Liver (tissue), 9 donors: ENCODE results near the gene TDRD7. TPM values are rescaled to one million over a fixed set of nuclear protein-coding genes. Genes with fewer than 3 reads are reported as not detected.

Experiments used
- DNase-seq: peaks from one replicate; pipeline ENCODE4 v3.0.0-alpha.2; 2017; ENCODE audit warnings: low spot score
- H3K27ac ChIP-seq, 2 donors: one replicate each; pipeline ENCODE4 v1.7.0; 2013; ENCODE audit warnings: inconsistent platforms in 2 of 2, low read length in 2 of 2, control low read depth in 1 of 2, low read depth in 1 of 2, mild to moderate bottlenecking in 1 of 2
- H3K27me3 ChIP-seq, 4 donors: one replicate each; pipeline versions ENCODE4 v1.6.1 to v1.7.0; 2013; ENCODE audit warnings: low read length in 3 of 4, inconsistent platforms in 1 of 4, mild to moderate bottlenecking in 1 of 4, moderate library complexity in 1 of 4; ENCODE audit not compliant: control insufficient read depth in 4 of 4, insufficient read depth in 4 of 4
- H3K36me3 ChIP-seq, 4 donors: one replicate each; pipeline versions ENCODE4 v1.6.1 to v1.7.0; 2013; ENCODE audit warnings: low read length in 3 of 4, mild to moderate bottlenecking in 3 of 4, low read depth in 1 of 4, moderate library complexity in 1 of 4; ENCODE audit not compliant: control insufficient read depth in 4 of 4, insufficient read depth in 3 of 4
- H3K4me1 ChIP-seq, 4 donors: one replicate each; pipeline versions ENCODE4 v1.6.1 to v1.7.0; 2013; ENCODE audit warnings: low read length in 3 of 4, mild to moderate bottlenecking in 3 of 4, moderate library complexity in 1 of 4; ENCODE audit not compliant: control insufficient read depth in 4 of 4, insufficient read depth in 4 of 4
- H3K4me3 ChIP-seq, 3 donors: one replicate each; pipeline versions ENCODE4 v1.6.1 to v1.7.0; 2013; ENCODE audit warnings: low read length in 3 of 3, control low read depth in 1 of 3, low read depth in 1 of 3, mild to moderate bottlenecking in 1 of 3
- H3K9ac ChIP-seq, 2 donors: one replicate each; pipeline ENCODE4 v1.7.0; 2013; ENCODE audit warnings: low read length in 2 of 2, mild to moderate bottlenecking in 2 of 2, moderate library complexity in 2 of 2, control low read depth in 1 of 2, low read depth in 1 of 2
- H3K9me3 ChIP-seq, 4 donors: one replicate each; pipeline versions ENCODE4 v1.6.1 to v1.7.0; 2013; ENCODE audit warnings: low read length in 3 of 4; ENCODE audit not compliant: control insufficient read depth in 4 of 4
- ATF3 ChIP-seq: IDR thresholded peaks from 2 replicates; pipeline ENCODE4 v1.6.1; 2016; ENCODE audit warnings: antibody characterized with exemption
- CTCF ChIP-seq: fragments of 150-350 bp; IDR thresholded peaks from 2 replicates; pipeline ENCODE4 v1.5.1; 2017; ENCODE audit warnings: improper control_type of control experiment, low read depth, low read length; ENCODE audit not compliant: missing input control
- EGR1 ChIP-seq, 2 donors: IDR thresholded peaks; 2 replicates each; pipeline ENCODE4 v1.6.1; 2016 to 2018; ENCODE audit warnings: antibody characterized with exemption in 2 of 2, low read depth in 2 of 2
- FOXA1 ChIP-seq: IDR thresholded peaks from 2 replicates; pipeline ENCODE4 v1.6.1; 2016; ENCODE audit warnings: antibody characterized with exemption
- FOXA2 ChIP-seq: IDR thresholded peaks from 2 replicates; pipeline ENCODE4 v1.6.1; 2016; ENCODE audit warnings: antibody characterized with exemption
- GABPA ChIP-seq, 2 donors: IDR thresholded peaks in 1 of 2; conservative IDR thresholded peaks in 1 of 2; 2 replicates each; pipeline ENCODE4 v1.6.1; 2016; ENCODE audit warnings: antibody characterized with exemption in 2 of 2, mild to moderate bottlenecking in 1 of 2, moderate library complexity in 1 of 2
- HNF4A ChIP-seq, 2 donors: conservative IDR thresholded peaks; 2 replicates each; pipeline ENCODE4 v1.6.1; 2016; ENCODE audit warnings: antibody characterized with exemption in 2 of 2, mild to moderate bottlenecking in 2 of 2
- HNF4G ChIP-seq: IDR thresholded peaks from 2 replicates; pipeline ENCODE4 v1.6.1; 2016; ENCODE audit warnings: antibody characterized with exemption
- JUND ChIP-seq, 2 donors: IDR thresholded peaks; 2 replicates each; pipeline ENCODE4 v1.6.1; 2016; ENCODE audit warnings: antibody characterized with exemption in 2 of 2
- MAX ChIP-seq: IDR thresholded peaks from 2 replicates; pipeline ENCODE4 v1.6.1; 2016; ENCODE audit warnings: antibody characterized with exemption
- NR2F2 ChIP-seq: IDR thresholded peaks from 2 replicates; pipeline ENCODE4 v1.6.1; 2016; ENCODE audit warnings: antibody characterized with exemption
- RAD21 ChIP-seq, 2 donors: IDR thresholded peaks; 2 replicates each; pipeline ENCODE4 v1.6.1; 2016; ENCODE audit warnings: antibody characterized with exemption in 2 of 2, mild to moderate bottlenecking in 2 of 2
- REST ChIP-seq: IDR thresholded peaks from 2 replicates; pipeline ENCODE4 v1.6.1; 2016; ENCODE audit warnings: antibody characterized with exemption, mild to moderate bottlenecking
- RXRA ChIP-seq, 2 donors: IDR thresholded peaks; 2 replicates each; pipeline ENCODE4 v1.6.1; 2017 to 2018; ENCODE audit warnings: antibody characterized with exemption in 2 of 2, mild to moderate bottlenecking in 1 of 2
- SP1 ChIP-seq: IDR thresholded peaks from 2 replicates; pipeline ENCODE4 v1.6.1; 2018; ENCODE audit warnings: antibody characterized with exemption, mild to moderate bottlenecking
- TAF1 ChIP-seq: conservative IDR thresholded peaks from 2 replicates; pipeline ENCODE4 v1.6.1; 2016; ENCODE audit warnings: antibody characterized with exemption, mild to moderate bottlenecking
- YY1 ChIP-seq: IDR thresholded peaks from 2 replicates; pipeline ENCODE4 v1.6.1; 2016; ENCODE audit warnings: antibody characterized with exemption, mild to moderate bottlenecking
- ZBTB33 ChIP-seq: IDR thresholded peaks from 2 replicates; pipeline ENCODE4 v1.6.1; 2016; ENCODE audit warnings: antibody characterized with exemption
- WGBS: extraction: QIAGEN DNeasy Blood & Tissue Kit; methylation state at CpG from one replicate; pipeline ENCODE4 v1.1.7; 2013; 5-methylcytosine and 5-hydroxymethylcytosine counted together
- polyA plus RNA-seq, 2 donors: library from polyadenylated mRNA; stranded (reverse) in 1 of 2; unstranded in 1 of 2; fragments of 200-250 nt in 1 of 2; fragments of >200 nt in 1 of 2; fragmentation: Nextera tagmentation in 1 of 2; extraction: Ambion mirVana in 1 of 2; gene quantifications; one replicate each; pipeline versions ENCODE4 v1.2.1 to v1.2.3, GENCODE V29; 2013 to 2015
- total RNA-seq, 2 donors: library from RNA; depleted of rRNA; stranded (reverse); fragments of >200 nt; gene quantifications; one replicate each; pipeline ENCODE4 v1.2.3, GENCODE V29; 2014
- donor health status: healthy.
- donor health status: healthy.
- donor health status: healthy.
- donor health status: healthy.
- donor health status: healthy.

The TDRD7 gene
- total and polyA plus RNA-seq, 4 donors: 3.6 to 6.9 (median 5.4) TPM

GRCh38 chr9:97502222-97502983 is 90.5 kb downstream of the TDRD7 start:
- peak overlapping the region in 1 of 2 donors; percentile 33 for H3K9ac ChIP-seq
- H3K4me1 ChIP-seq: peaks cover 3 to 17% (median 12%) of the 10 kb centered on the region in 4 donors
- no peaks in the 10 kb centered on the region for H3K9me3 ChIP-seq
- peak; percentile 57 for DNase-seq
- H3K36me3 ChIP-seq: no peaks in the 10 kb centered on the region
- H3K27ac ChIP-seq: peak overlapping the region in 1 of 2 donors; percentile 51
- no peaks in the 10 kb centered on the region for H3K27me3 ChIP-seq
- WGBS: 13% methylated on average over 49 of the region's 49 CpGs
- peak overlapping the region; percentile 66 to 91 (median 72) for H3K4me3 ChIP-seq
- TF ChIP-seq TAF1 (no peak), YY1 (no peak), FOXA1 (no peak), CTCF (no peak), NR2F2 (no peak), SP1 (no peak), JUND (IDR thresholded peaks at IDR 0.05) (no peak), EGR1 (IDR thresholded peaks at IDR 0.05; ENCODE audit: low read depth in 2 of 2) (no peak), RAD21 (IDR thresholded peaks at IDR 0.05) (no peak), GABPA (IDR thresholded peaks at IDR 0.05 in 1 of 2, conservative IDR thresholded peaks at IDR 0.05 in 1 of 2) (no peak), RXRA (IDR thresholded peaks at IDR 0.05) (no peak), REST (no peak), ATF3 (no peak), MAX (no peak), ZBTB33 (no peak), FOXA2 (no peak), HNF4A (conservative IDR thresholded peaks at IDR 0.05) (no peak), HNF4G (no peak)
